Measurements from ENCODE around the gene INCA1.

INCA1 gene

DNA sequence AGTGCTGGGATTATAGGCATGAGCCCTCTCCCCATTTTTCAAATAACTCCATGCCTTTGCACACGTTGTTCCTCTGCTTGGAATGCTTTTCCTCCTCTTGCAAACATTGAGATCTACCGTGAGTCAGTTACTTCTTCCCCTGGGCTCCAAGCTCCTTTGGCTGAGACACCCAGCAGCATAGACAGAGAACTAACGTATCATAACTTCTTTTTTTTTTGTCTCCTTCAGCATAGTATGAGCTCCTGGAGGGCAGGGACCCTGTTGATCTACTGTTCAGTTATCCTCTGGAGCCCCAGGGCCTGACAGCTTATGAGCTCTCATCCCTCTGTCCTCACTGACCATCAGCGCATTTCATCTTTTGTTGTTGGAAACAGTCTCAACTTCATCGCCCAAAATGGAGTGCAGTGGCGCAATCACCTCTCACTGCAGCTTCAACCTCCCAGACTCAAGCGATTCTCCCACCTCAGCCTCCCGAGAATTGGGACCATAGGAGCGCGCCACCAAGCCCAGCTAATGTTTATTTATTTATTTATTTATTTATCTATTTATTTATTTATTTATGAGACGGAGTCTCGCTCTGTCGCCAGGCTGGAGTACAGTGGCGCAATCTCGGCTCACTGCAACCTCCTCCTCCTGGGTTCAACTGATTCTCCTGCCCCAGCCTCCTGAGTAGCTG is 31.9 kb downstream of the INCA1 start:
- no peak overlapping the region for H2AFZ ChIP-seq (ENCODE audit: low read depth)
- no peak overlapping the region for H3K9ac ChIP-seq
- no peak overlapping the region for H3K4me2 ChIP-seq
- H3K4me3 ChIP-seq (IDR thresholded peaks at IDR 0.05; ENCODE audit: insufficient read depth, low read depth, low read length), result no peak overlapping the region
- no peaks in the 10 kb centered on the region for H4K20me1 ChIP-seq (ENCODE audit: insufficient read depth)
- no peaks in the 10 kb centered on the region for H3K27me3 ChIP-seq (ENCODE audit: insufficient read depth, low read depth)
- no peaks in the 10 kb centered on the region for H3K79me2 ChIP-seq (ENCODE audit: insufficient read depth, low read depth)
- no peaks in the 10 kb centered on the region for H3K36me3 ChIP-seq (ENCODE audit: insufficient read depth)
- no peak overlapping the region for H3K27ac ChIP-seq
- TF ChIP-seq, protein P1, sequence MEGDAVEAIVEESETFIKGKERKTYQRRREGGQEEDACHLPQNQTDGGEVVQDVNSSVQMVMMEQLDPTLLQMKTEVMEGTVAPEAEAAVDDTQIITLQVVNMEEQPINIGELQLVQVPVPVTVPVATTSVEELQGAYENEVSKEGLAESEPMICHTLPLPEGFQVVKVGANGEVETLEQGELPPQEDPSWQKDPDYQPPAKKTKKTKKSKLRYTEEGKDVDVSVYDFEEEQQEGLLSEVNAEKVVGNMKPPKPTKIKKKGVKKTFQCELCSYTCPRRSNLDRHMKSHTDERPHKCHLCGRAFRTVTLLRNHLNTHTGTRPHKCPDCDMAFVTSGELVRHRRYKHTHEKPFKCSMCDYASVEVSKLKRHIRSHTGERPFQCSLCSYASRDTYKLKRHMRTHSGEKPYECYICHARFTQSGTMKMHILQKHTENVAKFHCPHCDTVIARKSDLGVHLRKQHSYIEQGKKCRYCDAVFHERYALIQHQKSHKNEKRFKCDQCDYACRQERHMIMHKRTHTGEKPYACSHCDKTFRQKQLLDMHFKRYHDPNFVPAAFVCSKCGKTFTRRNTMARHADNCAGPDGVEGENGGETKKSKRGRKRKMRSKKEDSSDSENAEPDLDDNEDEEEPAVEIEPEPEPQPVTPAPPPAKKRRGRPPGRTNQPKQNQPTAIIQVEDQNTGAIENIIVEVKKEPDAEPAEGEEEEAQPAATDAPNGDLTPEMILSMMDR (conservative IDR thresholded peaks at IDR 0.05; ENCODE audit: low read depth, low read length), result no peak
- no peaks in the 10 kb centered on the region for H3K4me1 ChIP-seq (ENCODE audit: low read depth, poor library complexity, severe bottlenecking)

DNA sequence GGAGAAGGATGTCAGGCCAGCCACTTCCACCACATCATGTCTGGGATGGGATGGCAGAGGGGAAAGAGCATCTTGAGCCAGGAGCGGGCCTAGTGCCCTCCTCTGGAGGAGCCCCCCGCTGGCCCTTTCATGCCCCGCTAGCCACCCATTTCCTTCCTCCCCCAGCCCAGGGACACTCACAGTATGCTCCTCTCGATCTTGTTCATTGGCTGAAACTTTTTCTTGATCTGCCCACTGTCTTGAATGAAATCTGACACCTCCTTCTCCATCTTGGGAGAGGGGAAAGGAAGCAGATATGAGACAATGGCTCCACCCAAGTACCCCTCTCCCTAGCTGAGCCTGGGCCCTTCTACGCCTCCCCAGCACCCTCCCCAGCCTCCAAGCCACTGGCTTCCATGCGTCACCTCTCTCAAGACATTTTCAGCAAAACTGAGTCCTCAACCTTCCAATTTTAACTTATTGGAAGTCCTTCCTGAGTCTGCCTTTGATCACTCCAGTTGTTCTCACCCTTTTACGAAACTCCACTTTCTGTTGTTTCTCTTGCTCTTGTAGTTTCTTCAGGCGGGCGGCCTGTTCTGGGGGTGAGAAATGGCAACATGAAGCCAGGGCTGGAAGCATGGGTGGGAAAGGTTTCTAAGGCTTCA is 36.9 kb downstream of the INCA1 start:
- Histone ChIP-seq H3K36me3 (ENCODE audit: insufficient read depth) (no peaks in the 10 kb centered on the region), H3K27ac (no peak overlapping the region), H3K4me1 (ENCODE audit: low read depth, poor library complexity, severe bottlenecking) (no peaks in the 10 kb centered on the region), H3K9ac (no peak overlapping the region), H3K4me3 (IDR thresholded peaks at IDR 0.05; ENCODE audit: insufficient read depth, low read depth, low read length) (no peak overlapping the region), H2AFZ (ENCODE audit: low read depth) (no peak overlapping the region), H4K20me1 (ENCODE audit: insufficient read depth) (no peaks in the 10 kb centered on the region), H3K4me2 (no peak overlapping the region), H3K27me3 (ENCODE audit: insufficient read depth, low read depth) (no peaks in the 10 kb centered on the region), H3K79me2 (ENCODE audit: insufficient read depth, low read depth) (no peaks in the 10 kb centered on the region)
- TF ChIP-seq, protein P1 (conservative IDR thresholded peaks at IDR 0.05; ENCODE audit: low read depth, low read length), result no peak

DNA sequence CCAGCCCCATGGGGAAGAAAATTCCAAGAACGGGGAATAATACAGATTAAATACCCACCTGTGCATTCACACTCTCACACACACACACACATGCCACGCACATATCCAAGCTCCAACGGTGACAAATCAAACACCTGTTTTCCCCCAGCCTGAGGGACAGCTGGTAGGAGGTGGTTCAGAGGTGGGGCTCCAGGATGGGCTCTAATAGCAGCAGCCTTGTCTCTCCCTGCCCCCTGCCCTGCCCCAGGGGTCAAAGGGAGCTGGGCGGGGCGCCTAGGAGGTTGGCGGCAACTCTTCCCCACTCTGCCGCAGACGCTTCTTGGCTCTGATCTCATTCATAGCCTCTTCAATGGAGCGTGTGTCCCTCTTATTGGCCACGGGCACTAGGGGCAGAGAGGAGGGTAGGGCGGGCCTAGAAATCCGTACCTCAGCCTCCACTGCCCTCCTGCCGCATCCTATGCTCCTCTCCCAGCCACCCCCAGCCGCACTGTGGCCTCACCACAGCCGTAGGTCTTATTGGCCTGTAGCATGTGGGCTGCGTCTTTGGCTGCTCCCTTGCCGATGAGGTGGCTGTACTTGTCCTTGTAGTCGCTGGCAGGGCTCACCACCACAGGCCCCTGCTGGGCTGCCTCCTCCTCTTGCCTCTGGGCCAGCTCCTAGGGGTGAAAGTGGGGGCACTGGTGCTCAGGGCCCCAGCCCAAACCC is 37.9 kb downstream of the INCA1 start:
- H3K27me3 ChIP-seq (ENCODE audit: insufficient read depth, low read depth), result no peaks in the 10 kb centered on the region
- no peaks in the 10 kb centered on the region for H3K4me1 ChIP-seq (ENCODE audit: low read depth, poor library complexity, severe bottlenecking)
- no peak overlapping the region for H2AFZ ChIP-seq (ENCODE audit: low read depth)
- H4K20me1 ChIP-seq (ENCODE audit: insufficient read depth), result no peaks in the 10 kb centered on the region
- H3K27ac ChIP-seq, result no peak overlapping the region
- H3K79me2 ChIP-seq (ENCODE audit: insufficient read depth, low read depth), result no peaks in the 10 kb centered on the region
- no peak overlapping the region for H3K4me3 ChIP-seq (IDR thresholded peaks at IDR 0.05; ENCODE audit: insufficient read depth, low read depth, low read length)
- TF ChIP-seq, protein P1 (conservative IDR thresholded peaks at IDR 0.05; ENCODE audit: low read depth, low read length), result no peak
- H3K9ac ChIP-seq, result no peak overlapping the region
- H3K36me3 ChIP-seq (ENCODE audit: insufficient read depth), result no peaks in the 10 kb centered on the region
- H3K4me2 ChIP-seq, result no peak overlapping the region

DNA sequence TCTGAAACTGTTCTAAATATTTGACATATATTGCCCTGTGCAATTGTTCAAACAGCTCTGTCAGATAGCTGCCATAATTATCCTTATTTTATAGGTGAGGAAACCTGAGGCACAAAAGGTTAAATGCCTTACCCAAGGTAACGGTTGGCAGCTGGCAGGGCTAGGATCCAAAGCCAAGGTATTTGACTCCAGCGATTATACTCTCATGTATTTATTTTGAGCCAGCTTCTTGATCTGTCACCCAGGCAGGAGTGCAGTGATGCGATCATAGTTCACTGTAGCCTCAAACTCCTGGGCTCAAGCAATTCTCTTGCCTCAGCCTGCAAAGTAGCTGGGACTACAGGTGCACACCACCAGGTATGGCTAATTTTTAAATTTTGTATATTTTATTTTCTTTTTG is 39.2 kb downstream of the INCA1 start:
- no peaks in the 10 kb centered on the region for H4K20me1 ChIP-seq (ENCODE audit: insufficient read depth)
- H2AFZ ChIP-seq (ENCODE audit: low read depth), result no peak overlapping the region
- H3K79me2 ChIP-seq (ENCODE audit: insufficient read depth, low read depth), result no peaks in the 10 kb centered on the region
- no peak overlapping the region for H3K4me3 ChIP-seq (IDR thresholded peaks at IDR 0.05; ENCODE audit: insufficient read depth, low read depth, low read length)
- TF ChIP-seq, protein P1 (conservative IDR thresholded peaks at IDR 0.05; ENCODE audit: low read depth, low read length), result no peak
- no peak overlapping the region for H3K27ac ChIP-seq
- no peaks in the 10 kb centered on the region for H3K27me3 ChIP-seq (ENCODE audit: insufficient read depth, low read depth)
- H3K9ac ChIP-seq, result no peak overlapping the region
- no peaks in the 10 kb centered on the region for H3K4me1 ChIP-seq (ENCODE audit: low read depth, poor library complexity, severe bottlenecking)
- H3K36me3 ChIP-seq (ENCODE audit: insufficient read depth), result no peaks in the 10 kb centered on the region
- H3K4me2 ChIP-seq, result no peak overlapping the region
